HepG2 (cell line): ENCODE results near the gene BIRC5. TPM values are rescaled to one million over a fixed set of nuclear protein-coding genes. Genes with fewer than 3 reads are reported as not detected.

Source experiments
- ATAC-seq: fragments of 200-7000 bp; cut with Tn5 transposase; 3 replicates; pipeline ENCODE4 v1.9.1; 2020; ENCODE audit warnings: mild to moderate bottlenecking, moderate library complexity
- BruUV-seq: library from RNA; stranded (reverse); fragments of 400-500 nt; replicated peaks from 2 replicates; lab custom pipeline; 2021; lab: Mats Ljungman, UMichigan
- CTCF ChIA-PET: fragments of 300-600 bp; formaldehyde crosslinking; extraction: SDS; loops from one replicate; lab custom pipeline; 2021; ENCODE audit warnings: low total read pairs, inconsistent platforms, low intra/inter-chr PET ratio; lab: Yijun Ruan, JAX
- POLR2A ChIA-PET: fragments of 350-600 bp; sonication (Branson Sonifier 250); formaldehyde crosslinking; loops from one replicate; lab custom pipeline; 2020; ENCODE audit warnings: antibody characterized with exemption, inconsistent platforms; lab: Yijun Ruan, JAX
- DNase-seq: peaks from one replicate; pipeline ENCODE4 v3.0.0-alpha.2; 2015; ENCODE audit warnings: low spot score
- FAIRE-seq: peaks from 3 replicates; lab custom pipeline; 2011; peaks lifted over from hg19 to GRCh38; lab: Jason Lieb, UNC
- H2AFZ ChIP-seq: one replicate; pipeline ENCODE4 v1.6.1; 2011; ENCODE audit warnings: low read length, inconsistent platforms
- H3K27ac ChIP-seq: fragments of 300-600 bp; 3 replicates; pipeline ENCODE4 v1.8.0; 2011; ENCODE audit warnings: mixed run types, mild to moderate bottlenecking, mixed read lengths, low read length, inconsistent platforms; ENCODE audit not compliant: insufficient read depth; ENCODE audit errors: extremely low read length
- H3K27me3 ChIP-seq, 2 experiments: fragments of 200-600 bp in 1 of 2; 2 replicates in 1 of 2; 3 replicates in 1 of 2; pipeline versions ENCODE4 v1.6.0 to v1.8.0; 2011; ENCODE audit warnings: low read length in 2 of 2, mild to moderate bottlenecking in 2 of 2, moderate library complexity in 2 of 2, inconsistent platforms in 1 of 2; ENCODE audit not compliant: insufficient read depth in 2 of 2, control insufficient read depth in 1 of 2
- H3K36me3 ChIP-seq, 2 experiments: fragments of 200-600 bp in 1 of 2; replicated peaks in 1 of 2; 2 replicates in 1 of 2; 3 replicates in 1 of 2; pipeline versions ENCODE4 v1.5.1 to v1.8.0; 2011; ENCODE audit warnings: low read length in 2 of 2, inconsistent platforms in 1 of 2; ENCODE audit not compliant: insufficient read depth in 2 of 2, control insufficient read depth in 1 of 2
- H3K4me1 ChIP-seq: 2 replicates; pipeline ENCODE4 v1.5.1; 2012; ENCODE audit warnings: low read length, inconsistent platforms; ENCODE audit not compliant: insufficient read depth
- H3K4me2 ChIP-seq: 2 replicates; pipeline ENCODE4 v1.6.0; 2011; ENCODE audit warnings: low read depth, low read length, inconsistent platforms
- H3K4me3 ChIP-seq, 3 experiments: fragments of 200-600 bp in 1 of 3; sonication (generic), shearing (Covaris generic) in 1 of 3; replicated peaks in 1 of 3; 2 replicates each; pipeline ENCODE4 v1.5.1; 2011 to 2016; ENCODE audit warnings: low read length in 3 of 3, inconsistent platforms in 2 of 3, low read depth in 2 of 3, mild to moderate bottlenecking in 2 of 3, control low read depth in 1 of 3, mixed read lengths in 1 of 3; ENCODE audit not compliant: insufficient read depth in 1 of 3
- H3K79me2 ChIP-seq: one replicate; pipeline ENCODE4 v1.6.1; 2011; ENCODE audit warnings: low read length, inconsistent platforms; ENCODE audit not compliant: insufficient read depth
- H3K9ac ChIP-seq: 2 replicates; pipeline ENCODE4 v1.6.0; 2011; ENCODE audit warnings: mild to moderate bottlenecking, low read depth, low read length, inconsistent platforms; ENCODE audit not compliant: insufficient read depth
- H3K9me3 ChIP-seq: 2 replicates; pipeline ENCODE4 v1.5.1; 2012; ENCODE audit warnings: mild to moderate bottlenecking, low read length
- H4K20me1 ChIP-seq: 2 replicates; pipeline ENCODE4 v1.6.0; 2011; ENCODE audit warnings: inconsistent platforms, mild to moderate bottlenecking, low read length, moderate library complexity; ENCODE audit not compliant: insufficient read depth
- CEBPB ChIP-seq: IDR thresholded peaks from 2 replicates; pipeline ENCODE4 v1.6.1; 2011; ENCODE audit warnings: low read depth, low read length, improper control_type of control experiment, borderline replicate concordance
- FOXA1 ChIP-seq, 2 experiments: fragments of 450-650 bp in 1 of 2; sonication (generic) in 1 of 2; formaldehyde crosslinking in 1 of 2; IDR thresholded peaks; 2 replicates each; pipeline versions ENCODE4 v1.4.0 to v1.6.1; 2016 to 2020; ENCODE audit warnings: missing genetic modification reagents in 1 of 2
- HOXA5 ChIP-seq: sonication (generic); formaldehyde crosslinking; IDR thresholded peaks from 2 replicates; pipeline ENCODE4 v1.4.0; 2020; ENCODE audit warnings: missing genetic modification reagents
- MED8 ChIP-seq: sonication (generic); formaldehyde crosslinking; IDR thresholded peaks from 2 replicates; pipeline ENCODE4 v1.8.1; 2023; ENCODE audit warnings: mild to moderate bottlenecking, missing genetic modification reagents; ENCODE audit not compliant: insufficient replicate concordance
- ZBTB38 ChIP-seq: sonication (generic); formaldehyde crosslinking; IDR thresholded peaks from 2 replicates; pipeline ENCODE4 v1.5.1; 2020; ENCODE audit warnings: mild to moderate bottlenecking, missing genetic modification reagents
- ZNF563 ChIP-seq: sonication (generic); formaldehyde crosslinking; IDR thresholded peaks from 2 replicates; pipeline ENCODE4 v1.8.0; 2022; ENCODE audit warnings: mild to moderate bottlenecking, moderate library complexity, missing genetic modification reagents
- ZNF598 ChIP-seq: sonication (generic); formaldehyde crosslinking; IDR thresholded peaks from 2 replicates; pipeline ENCODE4 v1.5.1; 2020; ENCODE audit warnings: mild to moderate bottlenecking, missing genetic modification reagents, borderline replicate concordance
- WGBS: methylation state at CpG from one replicate; pipeline ENCODE4 v1.1.6; 2017; ENCODE audit warnings: low lambda C conversion rate; 5-methylcytosine and 5-hydroxymethylcytosine counted together
- in situ Hi-C: cut with HindIII; loops from 2 replicates; pipeline ENCODE4 v1.10.0; 2017; ENCODE audit warnings: low pct_unique_long_range_greater_than_20kb; ENCODE audit not compliant: extremely low pct_ligation_motif_present
- intact Hi-C: fragments of 100-400 bp; cut with micrococcal nuclease; formaldehyde crosslinking; loops from one replicate; pipeline ENCODE4 v1.10.0; 2022; ENCODE audit not compliant: unreplicated experiment
- polyA plus RNA-seq, 8 experiments: library from polyadenylated mRNA; depleted of rRNA in 3 of 8; stranded (reverse) in 7 of 8; unstranded in 1 of 8; fragments of >200 nt; fragmentation: Illumina TruSeq in 4 of 8; extraction: Trizol in 4 of 8; gene quantifications; 2 replicates each; pipeline versions ENCODE4 v1.2.1 to v1.2.3, GENCODE V29; 2011 to 2016; ENCODE audit warnings: low read depth in 4 of 8, missing spikeins in 1 of 8, mixed read lengths in 1 of 8; ENCODE audit not compliant: insufficient read depth in 1 of 8
- total RNA-seq, 5 experiments: library from RNA; depleted of rRNA; stranded (reverse); fragments of >200 nt; fragmentation: Illumina TruSeq; extraction: Trizol; gene quantifications; 2 replicates each; pipeline ENCODE4 v1.2.3, GENCODE V29; 2016; ENCODE audit warnings: low read depth in 1 of 5
- TF ChIP-seq, protein P1 (sequence below): IDR thresholded peaks from 2 replicates; pipeline ENCODE4 v1.6.1; 2016; ENCODE audit warnings: control low read depth
- TF ChIP-seq, protein P2 (sequence below): sonication (generic); formaldehyde crosslinking; IDR thresholded peaks from 2 replicates; pipeline ENCODE4 v1.5.1; 2020; ENCODE audit warnings: mild to moderate bottlenecking, missing genetic modification reagents, moderate library complexity

BIRC5 gene
- total and polyA plus RNA-seq, 2 of the 13 experiments (the other 11 are each of a cell fraction or from before 2014, with no cell fraction given): 30.3 to 135 TPM

DNA sequence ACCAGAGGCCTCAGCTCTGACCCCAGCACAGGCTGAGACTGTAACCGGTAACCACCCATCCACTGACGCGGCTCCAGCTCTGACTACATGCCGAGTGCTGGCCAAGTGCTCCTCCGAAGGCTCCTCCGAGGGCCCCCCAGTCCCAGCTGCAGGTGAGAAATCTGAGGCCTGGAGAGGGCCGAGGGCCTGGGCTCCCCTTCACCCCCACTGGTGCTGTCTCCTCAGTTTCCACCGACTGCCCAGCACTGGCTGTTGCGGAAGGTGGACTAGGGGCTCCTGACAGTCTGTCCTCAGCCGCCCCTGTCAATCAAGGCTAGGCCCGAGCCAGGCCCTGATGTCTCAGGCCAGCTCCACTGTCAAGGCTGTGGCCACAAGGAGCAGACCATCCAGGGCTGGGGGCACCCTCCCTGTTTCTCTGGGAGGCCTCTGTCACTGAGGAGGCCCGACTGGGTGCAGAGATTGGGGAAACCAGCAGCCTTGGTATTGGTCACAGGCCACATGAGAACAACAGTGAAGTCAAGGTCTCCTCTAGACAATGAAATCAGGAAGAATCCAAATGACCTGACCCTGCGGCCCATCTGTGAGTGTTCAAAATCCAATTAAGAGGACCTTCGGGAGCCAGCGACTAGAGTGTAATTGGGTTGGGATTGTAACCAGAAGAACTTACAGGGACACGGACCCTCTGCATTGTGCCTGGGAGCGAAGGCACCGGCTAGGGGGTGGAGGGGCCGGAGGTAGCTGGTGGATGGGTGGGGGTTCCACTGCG is 22.5 kb downstream of the BIRC5 start:
- WGBS: 55% methylated on average over 17 of the region's 20 CpGs
- FAIRE-seq (peak; percentile 4), DNase-seq (no peak), ATAC-seq (no peak)
- no TSS peak for BruUV-seq
- H3K27me3 ChIP-seq: peaks cover 15 to 71% of the 10 kb centered on the region in 2 experiments; a peak in 4 of 5 replicates
- no peak overlapping the region for H3K4me2 ChIP-seq
- CTCF ChIA-PET: interaction anchor here (1.2 kb wide), 1 partner anchor 15 kb away, joined by 3 read pairs; no protein-coding TSS in a partner anchor
- H3K4me1 ChIP-seq: peaks cover 48% of the 10 kb centered on the region
- H3K27ac ChIP-seq: no peak overlapping the region
- H3K9ac ChIP-seq: no peak overlapping the region
- no peaks in the 10 kb centered on the region for H3K36me3 ChIP-seq
- no peaks in the 10 kb centered on the region for H3K79me2 ChIP-seq
- H4K20me1 ChIP-seq: no peaks in the 10 kb centered on the region
- POLR2A ChIA-PET: no interaction called here
- no peak overlapping the region for H3K4me3 ChIP-seq
- no peak overlapping the region for H2AFZ ChIP-seq
- in situ Hi-C loops (no loop called here), intact Hi-C loops (no loop called here)
- no peaks in the 10 kb centered on the region for H3K9me3 ChIP-seq
- TF ChIP-seq HOXA5 (no peak), ZNF563 (CRISPR knock-in tag) (peak; percentile 11; the same call in 1 of the 2 replicates), ZBTB38 (no peak), FOXA1 (IDR thresholded peaks at IDR 0.05) (no peak), FOXA1 (CRISPR knock-in tag; IDR thresholded peaks at IDR 0.05) (no peak), CEBPB (no peak), MED8 (CRISPR knock-in tag) (no peak), ZNF598 (CRISPR knock-in tag) (0 out of 2 replicates have a peak, but pooled peaks have one; percentile 33)
- TF ChIP-seq, protein P1, sequence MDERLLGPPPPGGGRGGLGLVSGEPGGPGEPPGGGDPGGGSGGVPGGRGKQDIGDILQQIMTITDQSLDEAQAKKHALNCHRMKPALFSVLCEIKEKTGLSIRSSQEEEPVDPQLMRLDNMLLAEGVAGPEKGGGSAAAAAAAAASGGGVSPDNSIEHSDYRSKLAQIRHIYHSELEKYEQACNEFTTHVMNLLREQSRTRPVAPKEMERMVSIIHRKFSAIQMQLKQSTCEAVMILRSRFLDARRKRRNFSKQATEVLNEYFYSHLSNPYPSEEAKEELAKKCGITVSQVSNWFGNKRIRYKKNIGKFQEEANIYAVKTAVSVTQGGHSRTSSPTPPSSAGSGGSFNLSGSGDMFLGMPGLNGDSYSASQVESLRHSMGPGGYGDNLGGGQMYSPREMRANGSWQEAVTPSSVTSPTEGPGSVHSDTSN (CRISPR knock-in tag): peak; percentile 75
- TF ChIP-seq, protein P2, sequence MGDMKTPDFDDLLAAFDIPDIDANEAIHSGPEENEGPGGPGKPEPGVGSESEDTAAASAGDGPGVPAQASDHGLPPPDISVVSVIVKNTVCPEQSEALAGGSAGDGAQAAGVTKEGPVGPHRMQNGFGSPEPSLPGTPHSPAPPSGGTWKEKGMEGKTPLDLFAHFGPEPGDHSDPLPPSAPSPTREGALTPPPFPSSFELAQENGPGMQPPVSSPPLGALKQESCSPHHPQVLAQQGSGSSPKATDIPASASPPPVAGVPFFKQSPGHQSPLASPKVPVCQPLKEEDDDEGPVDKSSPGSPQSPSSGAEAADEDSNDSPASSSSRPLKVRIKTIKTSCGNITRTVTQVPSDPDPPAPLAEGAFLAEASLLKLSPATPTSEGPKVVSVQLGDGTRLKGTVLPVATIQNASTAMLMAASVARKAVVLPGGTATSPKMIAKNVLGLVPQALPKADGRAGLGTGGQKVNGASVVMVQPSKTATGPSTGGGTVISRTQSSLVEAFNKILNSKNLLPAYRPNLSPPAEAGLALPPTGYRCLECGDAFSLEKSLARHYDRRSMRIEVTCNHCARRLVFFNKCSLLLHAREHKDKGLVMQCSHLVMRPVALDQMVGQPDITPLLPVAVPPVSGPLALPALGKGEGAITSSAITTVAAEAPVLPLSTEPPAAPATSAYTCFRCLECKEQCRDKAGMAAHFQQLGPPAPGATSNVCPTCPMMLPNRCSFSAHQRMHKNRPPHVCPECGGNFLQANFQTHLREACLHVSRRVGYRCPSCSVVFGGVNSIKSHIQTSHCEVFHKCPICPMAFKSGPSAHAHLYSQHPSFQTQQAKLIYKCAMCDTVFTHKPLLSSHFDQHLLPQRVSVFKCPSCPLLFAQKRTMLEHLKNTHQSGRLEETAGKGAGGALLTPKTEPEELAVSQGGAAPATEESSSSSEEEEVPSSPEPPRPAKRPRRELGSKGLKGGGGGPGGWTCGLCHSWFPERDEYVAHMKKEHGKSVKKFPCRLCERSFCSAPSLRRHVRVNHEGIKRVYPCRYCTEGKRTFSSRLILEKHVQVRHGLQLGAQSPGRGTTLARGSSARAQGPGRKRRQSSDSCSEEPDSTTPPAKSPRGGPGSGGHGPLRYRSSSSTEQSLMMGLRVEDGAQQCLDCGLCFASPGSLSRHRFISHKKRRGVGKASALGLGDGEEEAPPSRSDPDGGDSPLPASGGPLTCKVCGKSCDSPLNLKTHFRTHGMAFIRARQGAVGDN: 0 out of 2 replicates have a peak, but pooled peaks have one; percentile 19
